GM18907 (cell line): ENCODE measurements around the gene IPO5.

ENCODE experiments used
- ATAC-seq: cut with Tn5 transposase; IDR thresholded peaks from one replicate; pipeline ENCODE4 v1.9.1; 2021; ENCODE audit warnings: mild to moderate bottlenecking, moderate library complexity; ENCODE audit not compliant: unreplicated experiment

The IPO5 gene

GRCh38 chr13:97953376-97953970, at the start of gene IPO5:
Gene IPO5 (plus strand): TSS chr13:97953675. CDS start chr13:97976697, 23,022 bp downstream.
- no peak for ATAC-seq

- ATAC-seq: no peak
Measured at GRCh38 chr13:97904059-97904458, 49.4 kb upstream of the IPO5 start.

- ATAC-seq: no peak
Measured at GRCh38 chr13:97905517-97905916, 48.0 kb upstream of the IPO5 start.

- ATAC-seq: peak; percentile 58
Measured at GRCh38 chr13:97911311-97912138, 42.0 kb upstream of the IPO5 start.

- ATAC-seq: no peak
Measured at GRCh38 chr13:97912139-97912535, 41.3 kb upstream of the IPO5 start.

- no peak for ATAC-seq
Measured at GRCh38 chr13:97913206-97913605, 40.3 kb upstream of the IPO5 start.

GRCh38 chr13:97914540-97914939, 38.9 kb upstream of the IPO5 start:
- no peak for ATAC-seq

GRCh38 chr13:97921176-97921816, 32.2 kb upstream of the IPO5 start:
- no peak for ATAC-seq

- ATAC-seq: no peak
Measured at GRCh38 chr13:97928301-97928700, 25.2 kb upstream of the IPO5 start.

- ATAC-seq: no peak
Measured at GRCh38 chr13:97932036-97932435, 21.4 kb upstream of the IPO5 start.

GRCh38 chr13:97932647-97933046, 20.8 kb upstream of the IPO5 start:
- ATAC-seq: no peak

GRCh38 chr13:97933776-97934175, 19.7 kb upstream of the IPO5 start:
- ATAC-seq: no peak

GRCh38 chr13:97934590-97934989, 18.9 kb upstream of the IPO5 start:
- ATAC-seq: no peak

- ATAC-seq: no peak
Measured at GRCh38 chr13:97935071-97935470, 18.4 kb upstream of the IPO5 start.

GRCh38 chr13:97936036-97936435, 17.4 kb upstream of the IPO5 start:
- no peak for ATAC-seq

- no peak for ATAC-seq
Measured at GRCh38 chr13:97938706-97939475, 14.6 kb upstream of the IPO5 start.

- ATAC-seq: no peak
Measured at GRCh38 chr13:97944396-97945029, 9.0 kb upstream of the IPO5 start.

- no peak for ATAC-seq
Measured at GRCh38 chr13:97945342-97945741, 8.1 kb upstream of the IPO5 start.

GRCh38 chr13:97945792-97946419, 7.6 kb upstream of the IPO5 start:
- no peak for ATAC-seq

GRCh38 chr13:97946951-97947588, 6.4 kb upstream of the IPO5 start:
- no peak for ATAC-seq
